Lung (tissue), 12 donors: ENCODE results near the gene SV2B. TPM values are rescaled to one million over a fixed set of nuclear protein-coding genes. Genes with fewer than 3 reads are reported as not detected.
A peak's percentile ranks its signal among the peaks of the same experiment; 100 is the strongest.

Source experiments
- ATAC-seq: fragments of 200-7000 bp; cut with Tn5 transposase; one replicate; pipeline ENCODE4 v1.9.1; 2020; ENCODE audit warnings: moderate number of reproducible peaks; ENCODE audit not compliant: insufficient read depth, low FRiP score
- DNase-seq, 3 donors: peaks; one replicate each; pipeline ENCODE4 v3.0.0-alpha.2; 2013 to 2017
- H3K27ac ChIP-seq, 2 donors: one replicate each; pipeline ENCODE4 v1.5.1; 2013; ENCODE audit warnings: mild to moderate bottlenecking in 2 of 2, moderate library complexity in 2 of 2, control low read depth in 1 of 2, inconsistent platforms in 1 of 2, low read depth in 1 of 2, low read length in 1 of 2
- H3K27me3 ChIP-seq, 3 donors: one replicate each; pipeline ENCODE4 v1.5.1; 2013; ENCODE audit warnings: low read length in 2 of 3; ENCODE audit not compliant: control insufficient read depth in 3 of 3, insufficient read depth in 3 of 3
- H3K36me3 ChIP-seq, 4 donors: one replicate each; pipeline ENCODE4 v1.5.1; 2013; ENCODE audit warnings: low read length in 4 of 4, mild to moderate bottlenecking in 1 of 4, moderate library complexity in 1 of 4; ENCODE audit not compliant: control insufficient read depth in 4 of 4, insufficient read depth in 4 of 4
- H3K4me1 ChIP-seq, 5 donors: one replicate each; pipeline ENCODE4 v1.5.1; 2013; ENCODE audit warnings: low read length in 5 of 5, mild to moderate bottlenecking in 2 of 5, moderate library complexity in 1 of 5; ENCODE audit not compliant: control insufficient read depth in 5 of 5, insufficient read depth in 5 of 5
- H3K4me3 ChIP-seq: one replicate; pipeline ENCODE4 v1.5.1; 2013; ENCODE audit warnings: mild to moderate bottlenecking, control low read depth, moderate library complexity
- H3K9ac ChIP-seq, 2 donors: one replicate each; pipeline ENCODE4 v1.5.1; 2013; ENCODE audit warnings: low read length in 2 of 2, control low read depth in 1 of 2; ENCODE audit not compliant: insufficient read depth in 1 of 2
- H3K9me3 ChIP-seq, 4 donors: one replicate each; pipeline ENCODE4 v1.5.1; 2013; ENCODE audit warnings: low read length in 3 of 4, mild to moderate bottlenecking in 1 of 4, moderate library complexity in 1 of 4; ENCODE audit not compliant: control insufficient read depth in 4 of 4, insufficient read depth in 3 of 4
- CTCF ChIP-seq: IDR thresholded peaks from 2 replicates; pipeline ENCODE4 v1.5.1; 2012; ENCODE audit warnings: mild to moderate bottlenecking; ENCODE audit errors: control extremely low read depth, extremely low read depth
- whole genome bisulfite sequencing, 2 donors: extraction: QIAGEN DNeasy Blood & Tissue Kit; methylation state at CpG; one replicate each; pipeline ENCODE4 v1.1.7; 2013; 5-methylcytosine and 5-hydroxymethylcytosine counted together
- polyA plus RNA-seq, 2 donors: library from polyadenylated mRNA; stranded (reverse); fragments of 200-250 nt; gene quantifications; one replicate each; pipeline ENCODE4 v1.2.1, GENCODE V29; 2013
- total RNA-seq, 2 donors: library from RNA; depleted of rRNA in 1 of 2; stranded (reverse); fragments of >200 nt in 1 of 2; gene quantifications; one replicate each; pipeline ENCODE4 v1.2.1, GENCODE V29; 2014 to 2021
- donor health status: control.
- donor health status: control.
- donor health status: Bipolar disorder and iron deficiency.
- donor health status: healthy.
- donor health status: DM: yes; HTN: yes; CAD: no.

The SV2B gene
- total and polyA plus RNA-seq, 4 donors: 0.12 to 2.8 (median 0.90) TPM

GRCh38 chr15:91209318-91209717 lies 109.3 kb downstream of the SV2B start:
- H3K27ac ChIP-seq: no peak overlapping the region
- H3K4me1 ChIP-seq: peaks cover 0 to 22% (median 2%) of the 10 kb centered on the region in 5 donors
- no peak overlapping the region for H3K9ac ChIP-seq
- no peak overlapping the region for H3K4me3 ChIP-seq
- H3K27me3 ChIP-seq: no peaks in the 10 kb centered on the region
- WGBS, 2 donors: 52 to 70% methylated on average over 4 of the region's 4 CpGs
- DNase-seq (peak in 2 of 3 donors; percentile 27 to 63), ATAC-seq (no peak)
- H3K9me3 ChIP-seq: no peaks in the 10 kb centered on the region
- no peak for TF ChIP-seq CTCF
- no peaks in the 10 kb centered on the region for H3K36me3 ChIP-seq

GRCh38 chr15:91209726-91210125 lies 109.7 kb downstream of the SV2B start:
- Histone ChIP-seq H3K27ac (no peak overlapping the region), H3K4me1 (peaks cover 0 to 26% (median 2%) of the 10 kb centered on the region in 5 donors), H3K9ac (no peak overlapping the region), H3K36me3 (no peaks in the 10 kb centered on the region), H3K4me3 (no peak overlapping the region), H3K27me3 (no peaks in the 10 kb centered on the region), H3K9me3 (no peaks in the 10 kb centered on the region)
- WGBS, 2 donors: 38 to 57% methylated on average over 3 of the region's 3 CpGs
- TF ChIP-seq CTCF: no peak
- no peak for ATAC-seq
- peak; percentile 32 to 77 (median 63) for DNase-seq

GRCh38 chr15:91214675-91215590 lies 114.9 kb downstream of the SV2B start:
- 62 to 71% methylated on average over 11 of the region's 11 CpGs for WGBS, 2 donors
- H3K9ac ChIP-seq: no peak overlapping the region

More at GRCh38 chr15:91214675-91215590, 114.9 kb downstream of the SV2B start:
- DNase-seq (peak in 1 of 3 donors; percentile 49), ATAC-seq (no peak)
- Histone ChIP-seq H3K36me3 (no peaks in the 10 kb centered on the region), H3K4me3 (no peak overlapping the region), H3K27me3 (no peaks in the 10 kb centered on the region), H3K27ac (no peak overlapping the region), H3K9me3 (peaks cover 0 to 2% (median 0%) of the 10 kb centered on the region in 4 donors), H3K4me1 (peaks cover under 1 to 18% (median 2%) of the 10 kb centered on the region in 5 donors)
- TF ChIP-seq CTCF: no peak
